PC-9 (cell line): ENCODE results near the gene HIVEP2. TPM values are rescaled to one million over a fixed set of nuclear protein-coding genes. Genes with fewer than 3 reads are reported as not detected.
A peak's percentile ranks its signal among the peaks of the same experiment; 100 is the strongest.

Experiments
- BruUV-seq: library from RNA; stranded (reverse); fragments of 400-500 nt; replicated peaks from 2 replicates; lab custom pipeline; 2021; lab: Mats Ljungman, UMichigan
- CTCF ChIA-PET: fragments of 300-600 bp; sonication (Branson Sonifier 250); formaldehyde crosslinking; loops from one replicate; lab custom pipeline; 2022; ENCODE audit warnings: antibody characterized with exemption; lab: Charles Lee
- POLR2A ChIA-PET: fragments of 300-600 bp; sonication (Branson Sonifier 250); formaldehyde crosslinking; loops from one replicate; lab custom pipeline; 2022; ENCODE audit warnings: antibody characterized with exemption; ENCODE audit not compliant: unreplicated experiment; lab: Charles Lee
- DNase-seq, 2 experiments: peaks; one replicate each; pipeline versions ENCODE4 v3.0.0 to v3.0.0-alpha.2; 2015 to 2022; ENCODE audit warnings: mixed read lengths in 1 of 2
- H2AFZ ChIP-seq: fragments of 200-600 bp; sonication (generic); 2 replicates; pipeline ENCODE4 v1.8.1; 2017; ENCODE audit warnings: antibody characterized with exemption
- H3F3A ChIP-seq: fragments of 200-600 bp; sonication (generic); 2 replicates; pipeline ENCODE4 v1.8.1; 2017; ENCODE audit warnings: antibody characterized with exemption, mild to moderate bottlenecking, low read depth; ENCODE audit not compliant: insufficient read depth
- H3K27ac ChIP-seq: fragments of 200-600 bp; sonication (generic); 2 replicates; pipeline ENCODE4 v1.6.1; 2016; ENCODE audit warnings: mixed run types
- H3K27me3 ChIP-seq: fragments of 200-600 bp; sonication (generic); 2 replicates; pipeline ENCODE4 v1.6.1; 2016; ENCODE audit warnings: low read depth, mixed run types; ENCODE audit not compliant: insufficient read depth
- H3K36me3 ChIP-seq: fragments of 200-600 bp; sonication (generic); 2 replicates; pipeline ENCODE4 v1.6.1; 2016; ENCODE audit warnings: low read depth, mixed run types
- H3K4me1 ChIP-seq: fragments of 200-600 bp; sonication (generic); replicated peaks from 2 replicates; pipeline ENCODE4 v1.6.1; 2016; ENCODE audit warnings: mixed run types; ENCODE audit not compliant: insufficient read depth
- H3K4me2 ChIP-seq: fragments of 200-600 bp; sonication (generic); 2 replicates; pipeline ENCODE4 v1.6.1; 2017; ENCODE audit warnings: mixed run types
- H3K4me3 ChIP-seq: fragments of 200-600 bp; sonication (generic); 2 replicates; pipeline ENCODE4 v1.6.1; 2016; ENCODE audit warnings: mixed run types
- H3K79me2 ChIP-seq: fragments of 200-600 bp; sonication (generic); 2 replicates; pipeline ENCODE4 v1.6.1; 2017; ENCODE audit warnings: low read depth, mixed run types
- H3K9me2 ChIP-seq: fragments of 200-600 bp; sonication (generic); 2 replicates; pipeline ENCODE4 v1.8.1; 2017; ENCODE audit warnings: mild to moderate bottlenecking; ENCODE audit not compliant: insufficient read depth
- H3K9me3 ChIP-seq: fragments of 200-600 bp; sonication (generic); 2 replicates; pipeline ENCODE4 v1.8.1; 2016; ENCODE audit warnings: low read depth; ENCODE audit not compliant: insufficient read depth
- H4K20me1 ChIP-seq: fragments of 200-600 bp; sonication (generic); 2 replicates; pipeline ENCODE4 v1.8.1; 2017; ENCODE audit not compliant: insufficient read depth
- EZH2 ChIP-seq: fragments of 200-600 bp; sonication (generic); IDR thresholded peaks from 2 replicates; pipeline ENCODE4 v1.8.0; 2017; ENCODE audit warnings: antibody characterized with exemption, low read depth
- intact Hi-C: fragments of 100-400 bp; cut with micrococcal nuclease; formaldehyde crosslinking; loops from one replicate; pipeline ENCODE4 v1.10.0; 2022; ENCODE audit not compliant: unreplicated experiment
- total RNA-seq: library from RNA; stranded (reverse); gene quantifications from 2 replicates; pipeline ENCODE4 v1.2.3, GENCODE V29; 2021
- TF ChIP-seq, protein P1 (sequence below): fragments of 200-600 bp; sonication (generic); conservative IDR thresholded peaks from 2 replicates; pipeline ENCODE4 v1.6.1; 2017; ENCODE audit warnings: mixed run types, antibody characterized with exemption, mild to moderate bottlenecking, moderate library complexity

Gene HIVEP2
- total RNA-seq, 1 experiment from 2014 or later = 10.3 TPM

DNA sequence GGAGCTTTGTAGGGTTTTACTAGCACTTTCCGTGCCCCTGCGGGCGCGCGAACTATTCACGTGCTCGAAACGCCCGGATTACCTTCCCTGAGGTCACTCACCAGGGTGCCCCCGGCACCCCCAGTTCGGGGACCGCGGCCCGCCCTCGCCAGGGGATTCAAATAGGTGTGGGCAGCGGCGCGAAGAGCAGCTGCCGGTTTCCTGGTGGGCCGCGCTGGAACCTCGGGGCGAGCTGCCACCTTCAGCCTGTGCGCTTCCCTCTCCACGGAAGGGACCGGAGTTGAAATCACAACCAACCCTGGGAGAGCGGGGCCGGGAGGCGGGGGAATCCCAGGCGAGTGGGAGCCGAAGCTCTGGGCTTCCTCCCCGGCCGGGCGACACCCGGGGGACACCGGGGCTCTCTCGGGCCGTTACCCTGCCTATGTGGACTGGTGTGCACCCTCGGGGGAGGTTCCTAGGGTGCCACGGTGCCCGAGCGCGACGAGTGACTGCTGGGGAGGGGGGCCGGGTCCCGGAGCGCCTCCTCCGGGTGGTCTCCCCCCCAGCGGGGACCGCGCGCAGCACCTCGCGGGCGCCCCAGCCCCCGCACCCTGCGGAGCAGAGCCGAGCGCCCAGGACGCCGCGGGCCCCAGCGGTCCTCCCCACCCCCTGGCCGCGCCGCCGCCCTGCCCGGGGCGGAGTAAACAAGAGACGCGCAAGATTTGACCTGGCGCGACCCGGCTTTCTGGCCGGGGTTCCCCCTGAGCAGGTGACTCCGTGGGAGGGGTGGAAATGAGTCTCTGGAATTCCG, 2.1 kb upstream of the HIVEP2 start:
- Histone ChIP-seq H3K79me2 (peaks cover 26% of the 10 kb centered on the region), H3K9me2 (no peaks in the 10 kb centered on the region; the same call in 1 of the 2 replicates), H3F3A (peaks cover 13% of the 10 kb centered on the region), H3K27ac (peak overlapping the region; percentile 90), H3K36me3 (no peaks in the 10 kb centered on the region), H4K20me1 (no peaks in the 10 kb centered on the region), H3K27me3 (no peaks in the 10 kb centered on the region), H2AFZ (peak overlapping the region; percentile 90), H3K4me1 (peaks cover 31% of the 10 kb centered on the region), H3K4me2 (peak overlapping the region; percentile 93), H3K4me3 (peak overlapping the region; percentile 89), H3K9me3 (no peaks in the 10 kb centered on the region)
- ChIA-PET POLR2A (no interaction called here), CTCF (no interaction called here)
- peak; percentile 82 to 87 for DNase-seq
- TSS peak; percentile 68 for BruUV-seq
- intact Hi-C loops = loop anchor here (1.0 to 10.0 kb wide), 11 partner anchors 45 to 728 kb away; partner anchors contain the start of genes ADAT2, PEX3 and PHACTR2
- TF ChIP-seq EZH2 = no peak
- TF ChIP-seq, protein P1, sequence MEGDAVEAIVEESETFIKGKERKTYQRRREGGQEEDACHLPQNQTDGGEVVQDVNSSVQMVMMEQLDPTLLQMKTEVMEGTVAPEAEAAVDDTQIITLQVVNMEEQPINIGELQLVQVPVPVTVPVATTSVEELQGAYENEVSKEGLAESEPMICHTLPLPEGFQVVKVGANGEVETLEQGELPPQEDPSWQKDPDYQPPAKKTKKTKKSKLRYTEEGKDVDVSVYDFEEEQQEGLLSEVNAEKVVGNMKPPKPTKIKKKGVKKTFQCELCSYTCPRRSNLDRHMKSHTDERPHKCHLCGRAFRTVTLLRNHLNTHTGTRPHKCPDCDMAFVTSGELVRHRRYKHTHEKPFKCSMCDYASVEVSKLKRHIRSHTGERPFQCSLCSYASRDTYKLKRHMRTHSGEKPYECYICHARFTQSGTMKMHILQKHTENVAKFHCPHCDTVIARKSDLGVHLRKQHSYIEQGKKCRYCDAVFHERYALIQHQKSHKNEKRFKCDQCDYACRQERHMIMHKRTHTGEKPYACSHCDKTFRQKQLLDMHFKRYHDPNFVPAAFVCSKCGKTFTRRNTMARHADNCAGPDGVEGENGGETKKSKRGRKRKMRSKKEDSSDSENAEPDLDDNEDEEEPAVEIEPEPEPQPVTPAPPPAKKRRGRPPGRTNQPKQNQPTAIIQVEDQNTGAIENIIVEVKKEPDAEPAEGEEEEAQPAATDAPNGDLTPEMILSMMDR = no peak

- H2AFZ ChIP-seq = peak overlapping the region; percentile 90
- H3K27ac ChIP-seq = peak overlapping the region; percentile 90
- intact Hi-C loops = loop anchor here (1.0 to 10.0 kb wide), 9 partner anchors 44 to 728 kb away; partner anchors contain the start of genes ADAT2, PEX3 and PHACTR2
- H3K9me2 ChIP-seq = no peaks in the 10 kb centered on the region; the same call in 1 of the 2 replicates
- H4K20me1 ChIP-seq = no peaks in the 10 kb centered on the region; the same call in 1 of the 2 replicates
- CTCF ChIA-PET = no interaction called here
- POLR2A ChIA-PET = interaction anchor here (0.8 kb wide), 1 partner anchor 61 kb away, joined by 6 read pairs; no protein-coding TSS in a partner anchor
- peaks cover 34% of the 10 kb centered on the region for H3K79me2 ChIP-seq
- H3K9me3 ChIP-seq = no peaks in the 10 kb centered on the region
- H3K4me1 ChIP-seq = peaks cover 36% of the 10 kb centered on the region
- peak overlapping the region; percentile 93 for H3K4me2 ChIP-seq
- no peaks in the 10 kb centered on the region for H3K36me3 ChIP-seq
- BruUV-seq = no TSS peak
- no peak for TF ChIP-seq EZH2
- TF ChIP-seq, protein P1 = no peak
- peak overlapping the region; percentile 89 for H3K4me3 ChIP-seq
- DNase-seq = peak; percentile 91 to 96
- H3F3A ChIP-seq = peaks cover 13% of the 10 kb centered on the region
- H3K27me3 ChIP-seq = no peaks in the 10 kb centered on the region
Observed at GRCh38 chr6:142946181-142946923, 1.4 kb upstream of the HIVEP2 start.
